ENCODE data around the gene TUBB4B.

GRCh38 chr9:137256362-137256761 lies 15.3 kb downstream of the TUBB4B start:
- TF ChIP-seq CTCF (IDR thresholded peaks at IDR 0.05) (no peak), POLR2A (IDR thresholded peaks at IDR 0.05) (no peak)

Measured in thyroid gland (tissue), 4 donors.